Prostate gland (tissue), 2 donors: ENCODE results near the gene TESK1.

ENCODE experiments used
- POLR2A ChIP-seq: fragments of 450-650 bp; IDR thresholded peaks from one replicate; pipeline ENCODE4 v1.6.1; 2016; ENCODE audit warnings: antibody characterized with exemption, mild to moderate bottlenecking
- POLR2AphosphoS5 ChIP-seq: sonication (generic); formaldehyde crosslinking; IDR thresholded peaks from one replicate; pipeline ENCODE4 v1.6.1; 2017; ENCODE audit warnings: antibody characterized with exemption
- TF ChIP-seq, protein P1 (sequence below), 4 experiments: fragments of 200-600 bp in 2 of 4; fragments of 450-650 bp in 2 of 4; sonication (generic) in 2 of 4; IDR thresholded peaks; 1 replicate in 3 of 4; 2 replicates in 1 of 4; pipeline ENCODE4 v1.5.1; 2016 to 2019; ENCODE audit warnings: antibody characterized with exemption in 4 of 4, mild to moderate bottlenecking in 2 of 4, moderate library complexity in 2 of 4

DNA sequence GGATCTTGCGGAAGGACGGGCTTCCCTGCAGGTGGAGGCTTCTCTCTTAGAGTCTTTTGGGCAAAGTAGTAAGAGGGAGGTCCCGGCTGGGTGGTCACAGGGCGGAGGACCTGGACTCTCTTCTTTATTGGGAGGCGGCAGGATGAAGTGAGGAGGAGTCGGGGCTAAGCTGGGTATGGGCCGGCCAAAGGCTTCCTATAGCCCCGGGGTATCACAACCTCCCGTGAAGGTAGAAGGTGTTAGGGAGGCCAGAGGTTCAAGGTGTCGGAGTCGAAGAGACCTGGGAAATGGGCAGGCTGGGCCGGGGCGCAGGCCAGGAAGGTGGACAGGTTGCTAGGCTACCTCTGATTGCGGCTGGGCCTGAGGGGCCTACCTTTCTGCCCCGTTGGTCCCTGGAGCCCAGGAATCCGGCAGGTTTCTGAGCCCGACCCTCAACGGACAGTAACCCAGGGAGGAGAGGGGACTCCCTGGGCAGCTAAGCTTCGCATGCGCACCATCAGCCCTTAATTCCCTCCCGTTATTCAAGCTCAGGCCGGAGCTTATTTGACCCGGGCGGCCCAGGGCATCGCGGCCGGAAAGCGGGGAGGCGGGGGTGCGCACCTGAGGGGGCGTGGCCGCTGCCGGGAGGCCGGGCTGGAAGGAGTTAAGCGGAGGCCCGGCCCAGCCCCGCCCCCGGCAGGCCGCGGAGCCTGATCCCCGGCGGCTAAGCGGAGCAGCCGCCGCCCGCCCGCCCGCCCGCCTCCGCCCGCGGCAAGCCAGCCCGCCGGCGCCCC lies at the start of gene TESK1:
- TF ChIP-seq, protein P1, sequence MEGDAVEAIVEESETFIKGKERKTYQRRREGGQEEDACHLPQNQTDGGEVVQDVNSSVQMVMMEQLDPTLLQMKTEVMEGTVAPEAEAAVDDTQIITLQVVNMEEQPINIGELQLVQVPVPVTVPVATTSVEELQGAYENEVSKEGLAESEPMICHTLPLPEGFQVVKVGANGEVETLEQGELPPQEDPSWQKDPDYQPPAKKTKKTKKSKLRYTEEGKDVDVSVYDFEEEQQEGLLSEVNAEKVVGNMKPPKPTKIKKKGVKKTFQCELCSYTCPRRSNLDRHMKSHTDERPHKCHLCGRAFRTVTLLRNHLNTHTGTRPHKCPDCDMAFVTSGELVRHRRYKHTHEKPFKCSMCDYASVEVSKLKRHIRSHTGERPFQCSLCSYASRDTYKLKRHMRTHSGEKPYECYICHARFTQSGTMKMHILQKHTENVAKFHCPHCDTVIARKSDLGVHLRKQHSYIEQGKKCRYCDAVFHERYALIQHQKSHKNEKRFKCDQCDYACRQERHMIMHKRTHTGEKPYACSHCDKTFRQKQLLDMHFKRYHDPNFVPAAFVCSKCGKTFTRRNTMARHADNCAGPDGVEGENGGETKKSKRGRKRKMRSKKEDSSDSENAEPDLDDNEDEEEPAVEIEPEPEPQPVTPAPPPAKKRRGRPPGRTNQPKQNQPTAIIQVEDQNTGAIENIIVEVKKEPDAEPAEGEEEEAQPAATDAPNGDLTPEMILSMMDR (IDR thresholded peaks at IDR 0.05) = no peak
- no peak for TF ChIP-seq POLR2A
- TF ChIP-seq POLR2AphosphoS5 = peak; percentile 12
